GM18519 (cell line): ENCODE results near the gene UGT2B11.
"Not testable (repeated sequence)": the region's sequence is repeated elsewhere in the genome, so short reads cannot be mapped to it uniquely, and the experiment has no call there.

Experiments
- ATAC-seq: cut with Tn5 transposase; IDR thresholded peaks from one replicate; pipeline ENCODE4 v1.9.1; 2021; ENCODE audit warnings: mild to moderate bottlenecking, moderate library complexity; ENCODE audit not compliant: unreplicated experiment, low FRiP score

Gene UGT2B11

GRCh38 chr4:69214716-69215115, at the start of gene UGT2B11:
Gene UGT2B11, minus strand, starts transcription at chr4:69214748. Its CDS starts 26 bp downstream, at chr4:69214722.
- ATAC-seq = no peak

GRCh38 chr4:69253147-69253772, 38.7 kb upstream of the UGT2B11 start:
- ATAC-seq = not testable (repeated sequence)

GRCh38 chr4:69250884-69251283, 36.3 kb upstream of the UGT2B11 start:
- not testable (repeated sequence) for ATAC-seq

GRCh38 chr4:69242562-69243240, 28.2 kb upstream of the UGT2B11 start:
- not testable (repeated sequence) for ATAC-seq

GRCh38 chr4:69241746-69242145, 27.2 kb upstream of the UGT2B11 start:
- not testable (repeated sequence) for ATAC-seq

- ATAC-seq = not testable (repeated sequence)
These were observed 26.2 kb upstream of the UGT2B11 start for GRCh38 chr4:69240787-69241186.

GRCh38 chr4:69239557-69240168, 25.1 kb upstream of the UGT2B11 start:
- ATAC-seq = no peak

GRCh38 chr4:69239092-69239491, 24.5 kb upstream of the UGT2B11 start:
- no peak for ATAC-seq

GRCh38 chr4:69224891-69225290, 10.3 kb upstream of the UGT2B11 start:
- ATAC-seq = no peak

- not testable (repeated sequence) for ATAC-seq
These were observed 8.7 kb upstream of the UGT2B11 start for GRCh38 chr4:69223277-69223676.

- ATAC-seq = not testable (repeated sequence)
These were observed 3.9 kb upstream of the UGT2B11 start for GRCh38 chr4:69218491-69218890.

- ATAC-seq = no peak
These were observed 3.6 kb downstream of the UGT2B11 start for GRCh38 chr4:69210911-69211310.

- ATAC-seq = not testable (repeated sequence)
These were observed 16.0 kb downstream of the UGT2B11 start for GRCh38 chr4:69198506-69198905.

GRCh38 chr4:69196209-69196965, 18.2 kb downstream of the UGT2B11 start:
- no peak for ATAC-seq

- no peak for ATAC-seq
These were observed 20.4 kb downstream of the UGT2B11 start for GRCh38 chr4:69194166-69194565.

- ATAC-seq = not testable (repeated sequence)
These were observed 22.6 kb downstream of the UGT2B11 start for GRCh38 chr4:69191905-69192304.

GRCh38 chr4:69190621-69191020, 23.9 kb downstream of the UGT2B11 start:
- not testable (repeated sequence) for ATAC-seq

GRCh38 chr4:69181519-69182169, 32.9 kb downstream of the UGT2B11 start:
- not testable (repeated sequence) for ATAC-seq

- not testable (repeated sequence) for ATAC-seq
These were observed 34.7 kb downstream of the UGT2B11 start for GRCh38 chr4:69179817-69180216.

- ATAC-seq = not testable (repeated sequence)
These were observed 35.8 kb downstream of the UGT2B11 start for GRCh38 chr4:69178751-69179205.
